NCI-H526 (cell line): ENCODE data around the gene CYGB.

Experiments used
- DNase-seq, 2 experiments: peaks; one replicate each; lab custom pipeline; 2025; lab: John Stamatoyannopoulos, UW

Gene CYGB

DNA sequence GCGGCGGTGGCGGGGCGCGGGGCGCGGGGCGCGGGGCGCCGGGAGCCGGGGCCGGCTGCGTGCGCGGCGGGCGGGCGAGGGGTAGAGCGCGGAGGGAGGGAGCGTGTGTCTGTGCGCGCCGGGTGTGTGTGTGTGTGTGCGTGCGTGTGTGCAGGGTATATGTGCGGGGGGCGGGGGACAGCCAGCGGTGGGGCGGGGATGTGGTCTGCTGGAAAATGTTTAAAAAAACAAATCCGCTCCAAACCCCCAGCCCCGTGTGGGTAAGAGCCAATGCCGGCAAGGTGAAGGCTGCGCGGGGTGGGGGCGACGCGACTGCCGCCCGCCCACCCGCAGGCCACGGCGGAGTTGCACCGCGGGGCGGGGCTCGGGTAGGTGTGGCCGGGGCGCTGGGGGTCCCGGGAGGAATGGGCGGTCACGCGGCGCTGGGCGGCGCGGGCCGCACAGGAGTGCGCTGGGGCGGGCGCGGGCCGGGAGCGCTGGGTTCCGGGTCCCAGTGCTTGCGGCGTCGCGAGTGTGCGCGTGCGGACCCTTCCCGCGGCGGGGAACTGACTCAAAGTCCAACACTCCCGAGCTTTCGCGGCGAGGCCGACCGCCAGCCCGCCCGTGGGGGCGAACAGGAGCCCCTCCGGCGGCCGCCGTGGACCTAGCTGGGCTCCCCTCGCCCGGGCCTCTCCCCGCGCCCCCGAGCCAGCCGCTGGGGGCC lies at the start of gene CYGB:
TSS of gene CYGB (minus strand) at position 132 of the 703 bp plus-strand sequence. CDS start 167 bp downstream, outside the sequence.
- DNase-seq, result no peak

DNA sequence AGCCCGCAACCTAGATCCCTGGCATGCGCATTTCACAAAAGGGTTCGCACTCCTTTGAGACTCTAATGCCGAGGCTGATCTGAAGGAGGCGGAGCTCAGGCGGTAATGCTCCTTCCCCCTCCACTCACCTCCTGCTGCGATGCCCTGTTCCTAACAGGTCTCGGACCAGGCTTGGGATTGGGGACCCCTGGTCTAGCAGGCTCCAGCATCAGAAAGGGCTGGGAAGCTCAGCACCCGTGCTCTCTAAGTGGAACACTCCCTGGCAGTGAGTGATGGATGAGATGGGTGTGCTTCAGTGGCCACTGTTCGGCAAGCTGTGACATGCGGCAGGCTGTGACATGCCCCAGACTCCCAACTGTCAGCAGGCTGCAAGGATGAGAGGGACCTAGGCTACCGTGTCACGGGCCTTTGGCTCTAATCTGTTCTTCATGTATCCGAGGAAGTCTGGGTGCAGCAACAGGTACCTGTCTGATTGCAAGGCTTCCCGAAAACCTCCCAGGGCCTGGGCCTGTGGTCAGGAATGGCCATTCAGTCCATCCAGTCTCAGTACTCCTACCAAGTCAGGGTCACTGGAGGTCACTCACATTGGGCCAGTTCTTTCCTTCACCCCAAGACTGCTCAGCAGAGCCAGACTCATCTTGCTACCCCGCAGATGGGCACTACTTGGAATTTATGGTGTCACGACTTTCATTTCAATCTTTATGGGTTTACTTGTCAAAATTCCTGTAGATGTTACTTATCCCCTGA lies 49.4 kb upstream of the CYGB start:
- peak; percentile 82 to 90 for DNase-seq

DNA sequence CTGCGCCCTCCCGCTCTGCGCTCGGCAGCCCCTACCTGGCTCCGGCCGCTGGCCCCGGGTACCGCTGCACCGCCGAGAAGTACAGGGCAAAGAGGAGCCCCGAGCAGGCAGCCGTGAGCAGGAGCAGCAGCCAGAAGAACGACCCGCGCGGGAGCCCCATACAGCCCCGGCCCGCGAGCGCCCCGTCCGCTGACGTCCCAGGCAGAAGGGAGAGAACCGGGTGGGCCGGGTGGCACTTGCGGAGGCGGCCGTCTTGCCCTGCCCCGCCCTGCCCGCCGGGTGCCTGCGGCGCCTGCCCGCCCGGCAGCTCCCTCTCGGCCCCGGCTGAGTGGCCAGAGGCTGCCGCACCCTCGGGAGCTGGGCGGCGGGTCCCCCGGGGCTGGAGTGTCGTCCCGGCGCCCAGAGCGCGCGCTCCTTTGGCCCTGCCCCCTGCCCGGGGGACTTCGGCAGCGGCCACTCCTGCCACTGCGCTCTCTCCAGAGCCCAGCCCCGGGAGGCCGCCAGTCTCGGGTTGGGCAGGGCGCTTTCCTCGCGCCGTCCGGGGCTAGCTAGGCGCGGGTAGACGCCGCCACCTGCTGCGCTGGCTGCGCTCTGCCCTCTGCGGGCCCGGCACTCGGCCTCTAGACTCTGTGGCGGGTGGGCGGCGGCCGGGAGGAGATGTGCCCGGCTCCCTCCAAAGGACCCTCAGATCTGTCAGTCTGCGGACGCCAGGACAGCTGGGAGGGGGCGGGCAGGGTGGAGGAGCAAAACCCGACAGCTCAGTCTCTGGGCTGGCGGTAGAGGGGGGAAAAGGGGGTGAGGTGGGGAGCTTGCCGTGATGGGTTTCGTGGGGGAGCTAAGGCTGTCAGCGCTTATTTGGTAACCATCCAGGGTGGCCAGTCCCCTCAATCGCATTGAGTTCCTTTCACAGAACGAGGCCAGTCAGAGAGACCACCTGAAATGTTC lies 48.4 kb upstream of the CYGB start, which contains the start of gene ST6GALNAC2:
TSS of gene ST6GALNAC2 (minus strand) at position 212 of the 945 bp plus-strand sequence. CDS start at position 160, 52 bp downstream.
- peak; percentile 11 to 88 for DNase-seq

DNA sequence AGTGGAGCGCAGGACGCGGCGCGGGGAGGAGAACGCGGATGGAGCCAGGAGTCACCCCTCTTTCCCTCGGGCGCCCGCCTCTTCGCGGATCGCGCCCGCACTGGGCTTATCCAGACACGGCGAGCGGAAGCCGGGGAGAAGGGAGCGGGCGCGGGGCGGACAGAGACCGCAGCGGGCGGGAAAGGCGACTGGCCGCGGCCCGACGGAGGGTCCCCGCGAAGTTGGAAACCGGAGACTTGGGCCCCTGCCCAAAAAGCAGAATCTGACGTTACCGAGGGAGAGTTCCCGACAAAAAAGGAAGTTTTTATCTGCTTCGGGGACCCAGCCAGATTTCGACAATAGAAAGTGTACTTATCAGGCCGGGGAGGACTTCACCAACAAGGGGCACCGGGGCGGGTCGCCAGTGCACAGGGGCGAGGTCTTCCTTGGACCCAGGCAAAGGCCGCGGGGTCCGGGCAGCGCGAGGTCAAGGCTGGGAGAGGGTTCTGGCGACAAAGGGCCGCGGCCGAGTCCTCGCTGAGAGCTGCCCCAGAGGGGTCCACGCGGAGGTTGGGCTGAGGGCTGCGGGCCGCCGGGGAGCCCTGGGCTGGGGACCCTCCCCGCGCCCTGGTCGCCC lies 47.6 kb upstream of the CYGB start:
- peak in 1 of 2 experiments; percentile 56 for DNase-seq

DNA sequence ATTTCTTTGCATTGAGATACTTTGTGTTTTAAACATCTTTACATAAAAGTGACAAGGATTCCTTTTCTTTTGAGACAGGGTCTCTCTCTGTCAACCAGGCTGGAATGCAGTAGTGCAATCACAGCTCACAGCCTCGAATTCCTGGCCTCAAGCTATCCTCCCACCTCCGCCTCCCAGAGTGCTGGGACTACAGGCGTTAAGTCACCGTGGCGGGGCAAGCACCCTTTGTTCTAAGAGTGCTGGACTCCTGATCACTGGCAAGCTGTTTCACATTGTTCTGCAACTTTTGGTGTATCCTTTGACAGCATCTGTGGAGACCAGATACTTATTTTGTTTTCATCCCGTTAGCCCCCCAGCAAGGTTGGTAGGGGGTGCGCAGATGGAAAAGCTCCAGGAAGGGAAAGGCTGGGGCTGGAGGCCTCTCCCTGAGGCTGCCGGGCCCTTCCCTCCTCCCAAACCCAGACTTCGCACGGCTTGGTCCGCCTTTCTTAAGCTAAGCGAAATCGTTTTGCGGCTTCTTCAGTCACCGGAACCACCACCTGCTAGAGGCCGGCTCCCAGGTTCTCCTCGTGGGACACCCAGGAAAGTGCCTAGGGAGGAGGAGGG lies 47.0 kb upstream of the CYGB start:
- DNase-seq, result no peak

DNA sequence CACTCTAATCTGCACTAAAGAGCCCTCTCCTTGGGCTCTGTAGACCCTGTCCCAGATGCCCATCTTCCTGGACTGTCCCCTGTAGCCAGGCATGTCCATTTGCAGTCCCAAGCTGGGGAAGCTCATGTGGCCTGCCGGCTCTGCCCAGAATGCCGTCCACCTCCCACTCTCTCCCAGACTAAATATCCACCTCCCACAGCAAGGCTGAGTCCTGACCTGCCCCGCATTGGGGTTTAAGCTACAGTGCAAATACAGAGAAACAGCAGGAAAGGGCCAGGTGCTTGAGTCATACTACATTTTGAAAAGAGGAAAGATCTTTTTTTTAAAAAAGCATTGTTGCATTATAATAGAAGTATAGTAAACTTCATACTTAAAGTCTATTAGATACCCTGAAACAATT lies 45.2 kb upstream of the CYGB start:
- DNase-seq, result no peak

DNA sequence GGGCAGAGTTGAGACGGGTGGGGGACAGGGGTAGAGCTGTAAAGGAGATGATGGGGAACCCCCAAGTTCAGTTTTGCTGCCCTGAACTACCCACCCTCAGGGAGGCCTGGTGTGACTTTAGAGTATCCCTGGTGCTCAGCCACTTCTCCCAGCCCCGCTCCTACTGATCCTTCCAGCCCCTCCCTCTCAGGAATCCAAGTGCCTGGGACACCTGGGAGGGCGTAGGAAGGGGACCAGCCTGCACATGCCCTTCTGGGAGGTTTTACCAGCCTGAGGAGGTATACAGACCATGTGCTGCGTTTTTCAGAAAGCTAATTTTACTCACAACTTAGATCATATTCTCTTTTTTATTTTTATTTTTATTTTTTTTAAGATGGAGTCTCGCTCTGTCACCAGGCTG lies 44.0 kb upstream of the CYGB start:
- DNase-seq, result no peak

DNA sequence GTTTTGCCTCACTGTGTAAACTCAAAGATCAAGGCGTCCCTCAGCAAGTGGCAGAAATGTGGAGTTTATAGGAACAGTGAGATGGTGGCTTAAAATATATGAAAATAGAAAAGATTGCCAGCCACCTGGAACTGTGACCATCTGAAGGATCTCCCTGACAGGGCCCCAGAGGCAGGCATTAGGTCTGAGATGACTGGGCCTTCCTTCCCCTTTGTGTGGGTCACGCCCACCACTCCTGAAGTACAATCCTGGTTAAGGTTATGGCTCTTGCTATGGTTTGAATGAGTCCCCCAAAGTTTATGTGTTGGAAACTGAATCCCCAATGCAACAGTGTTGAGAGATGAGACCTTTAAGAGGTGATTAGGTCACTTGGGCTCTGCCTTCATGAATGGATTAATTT lies 41.8 kb upstream of the CYGB start:
- no peak for DNase-seq

DNA sequence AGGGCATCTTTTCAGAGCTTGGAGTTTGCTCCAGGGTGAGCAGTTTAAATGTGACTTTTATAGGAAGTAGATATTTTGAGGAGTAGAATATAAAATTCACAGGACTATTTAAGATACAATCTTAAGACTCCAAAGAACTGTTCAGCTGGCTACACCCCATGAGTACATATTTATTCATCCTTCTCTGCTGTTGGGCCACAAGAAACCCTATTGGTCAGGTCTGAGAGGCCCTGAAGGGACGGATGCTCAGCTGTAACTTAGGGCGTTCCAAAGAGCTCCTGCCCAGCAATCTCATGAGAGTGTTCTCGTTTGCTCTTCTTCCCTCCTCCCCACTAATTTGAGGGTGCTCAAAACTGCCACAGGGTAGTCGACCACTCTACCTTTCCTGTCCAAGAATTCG lies 40.9 kb upstream of the CYGB start:
- no peak for DNase-seq

DNA sequence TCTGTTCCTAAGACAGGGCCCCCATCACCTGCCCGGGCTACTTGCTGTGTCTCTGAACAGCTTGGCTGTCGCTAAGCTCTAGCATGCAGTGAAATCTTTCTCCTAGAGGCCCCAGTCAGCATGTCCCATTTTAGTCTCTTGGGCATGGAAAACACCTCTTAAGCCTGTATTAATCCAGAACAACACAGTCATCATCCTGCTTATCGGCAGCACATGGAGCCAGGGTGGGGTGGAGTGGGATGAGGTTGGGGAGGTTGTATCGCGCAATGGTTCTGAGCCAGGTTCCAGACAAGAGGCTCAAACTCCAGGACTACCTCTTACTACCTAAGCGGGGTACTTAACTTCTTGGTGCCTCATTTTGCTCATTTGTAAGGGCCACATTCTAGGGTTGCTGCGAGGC lies 40.4 kb upstream of the CYGB start:
- DNase-seq, result no peak

DNA sequence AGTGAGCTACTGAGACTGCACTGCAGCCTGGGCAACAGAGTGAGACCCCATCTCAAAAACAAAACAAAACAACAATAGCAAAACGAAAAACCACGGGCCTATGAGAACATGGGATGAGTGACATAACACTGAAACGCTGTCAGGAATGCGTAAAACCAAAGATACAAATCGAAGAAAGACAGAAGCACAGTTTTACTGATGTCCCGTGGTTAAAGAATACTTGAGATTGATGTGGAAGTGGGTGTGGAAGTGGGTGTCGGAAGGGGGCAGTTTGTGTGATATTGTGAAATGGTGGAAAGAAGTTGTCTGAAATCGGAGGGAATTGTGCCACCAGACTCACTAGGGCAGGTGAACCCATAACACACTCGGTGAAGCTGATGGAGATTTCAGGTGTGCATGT lies 38.7 kb upstream of the CYGB start:
- DNase-seq, result no peak

DNA sequence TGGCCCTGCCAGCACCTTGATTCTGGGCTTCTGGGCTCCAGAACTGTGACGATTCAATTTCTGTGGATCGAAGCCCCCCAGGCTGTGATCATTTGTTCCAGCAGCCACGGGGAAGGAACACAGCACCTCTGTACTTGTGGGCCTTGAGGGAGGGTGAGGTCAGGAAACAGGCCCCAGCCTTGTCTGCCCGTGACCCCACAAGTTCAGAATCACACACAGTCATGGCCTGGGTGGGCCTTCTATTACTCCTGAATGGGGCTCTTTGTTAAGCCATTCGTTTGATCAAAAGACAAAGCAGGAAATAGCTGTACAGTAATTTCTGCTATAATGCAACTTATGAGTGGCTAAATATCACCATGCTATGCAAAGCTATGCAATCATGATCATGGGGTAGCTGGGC lies 38.1 kb upstream of the CYGB start:
- DNase-seq, result no peak

DNA sequence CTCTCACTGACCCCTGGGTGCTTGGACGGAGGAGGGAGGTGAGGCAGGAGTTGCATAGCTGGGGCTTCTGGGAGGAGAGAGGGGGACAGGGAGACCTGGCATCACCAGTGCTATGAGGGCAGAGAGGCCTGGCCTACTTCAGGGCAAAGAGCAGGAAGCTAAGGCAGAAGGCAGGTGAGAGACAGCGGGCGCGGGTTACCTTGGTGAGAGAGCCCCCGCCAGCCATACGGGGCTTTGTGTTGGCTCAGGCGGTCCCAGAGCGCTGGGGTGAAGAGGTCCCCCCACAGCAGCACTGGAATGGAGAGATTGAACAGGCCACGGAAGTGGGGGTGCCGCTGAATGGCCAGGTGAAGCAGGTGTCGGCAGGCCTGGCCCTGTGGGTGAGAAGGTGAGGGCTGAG lies 36.7 kb upstream of the CYGB start:
- DNase-seq, result no peak

DNA sequence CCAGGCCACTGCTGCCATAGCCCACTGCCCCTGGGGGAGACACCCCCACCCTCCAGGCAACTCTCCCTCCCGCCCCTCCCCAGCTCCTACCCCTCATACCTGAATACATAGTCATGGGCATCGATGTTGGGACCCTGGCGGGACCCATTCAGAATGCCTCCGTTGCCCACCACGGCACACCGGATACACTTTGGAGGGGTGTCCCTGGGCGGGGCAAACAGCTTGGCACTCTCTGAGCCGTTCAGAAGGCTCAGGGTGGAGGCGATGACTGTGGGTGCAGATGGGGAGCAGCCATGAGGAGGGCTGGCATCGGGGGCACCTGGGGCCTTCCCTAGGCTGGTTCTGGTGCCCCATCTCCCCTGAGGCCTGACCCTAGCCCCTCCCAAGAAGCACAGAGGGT lies 35.6 kb upstream of the CYGB start:
- no peak for DNase-seq

DNA sequence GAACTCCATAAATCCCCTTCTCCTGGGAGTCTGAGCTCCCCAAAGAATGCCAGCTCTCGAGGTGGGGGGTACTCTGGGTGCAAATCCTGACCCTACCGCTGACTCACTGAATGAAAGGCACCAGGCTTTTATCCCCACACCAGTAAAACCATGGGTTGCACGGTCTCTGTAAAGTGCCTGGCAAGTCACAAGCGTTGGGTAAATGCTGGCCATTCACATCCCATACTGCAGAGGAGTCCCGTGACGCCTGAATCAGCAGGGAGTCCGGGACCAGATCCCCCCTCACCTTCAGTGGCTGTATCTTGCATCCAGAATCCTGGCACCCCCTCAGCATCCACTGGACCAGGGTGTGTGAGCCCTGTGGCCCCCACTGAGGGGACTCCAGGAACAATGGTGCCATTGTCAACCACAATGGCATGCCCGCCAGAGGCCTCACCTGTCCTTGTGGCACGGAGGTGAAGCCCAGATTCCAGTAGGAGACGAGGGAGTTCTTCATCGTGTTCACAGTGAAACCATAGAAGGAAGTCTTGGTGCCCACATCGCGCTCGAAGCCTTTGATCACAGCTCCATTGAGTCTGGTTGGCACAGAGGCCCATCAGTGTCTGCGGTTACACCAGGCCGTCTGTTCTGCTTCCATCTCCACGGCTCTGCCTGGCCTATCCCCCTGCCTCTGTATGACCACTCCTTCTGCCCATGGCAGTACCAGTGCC lies 34.8 kb upstream of the CYGB start:
- no peak for DNase-seq

DNA sequence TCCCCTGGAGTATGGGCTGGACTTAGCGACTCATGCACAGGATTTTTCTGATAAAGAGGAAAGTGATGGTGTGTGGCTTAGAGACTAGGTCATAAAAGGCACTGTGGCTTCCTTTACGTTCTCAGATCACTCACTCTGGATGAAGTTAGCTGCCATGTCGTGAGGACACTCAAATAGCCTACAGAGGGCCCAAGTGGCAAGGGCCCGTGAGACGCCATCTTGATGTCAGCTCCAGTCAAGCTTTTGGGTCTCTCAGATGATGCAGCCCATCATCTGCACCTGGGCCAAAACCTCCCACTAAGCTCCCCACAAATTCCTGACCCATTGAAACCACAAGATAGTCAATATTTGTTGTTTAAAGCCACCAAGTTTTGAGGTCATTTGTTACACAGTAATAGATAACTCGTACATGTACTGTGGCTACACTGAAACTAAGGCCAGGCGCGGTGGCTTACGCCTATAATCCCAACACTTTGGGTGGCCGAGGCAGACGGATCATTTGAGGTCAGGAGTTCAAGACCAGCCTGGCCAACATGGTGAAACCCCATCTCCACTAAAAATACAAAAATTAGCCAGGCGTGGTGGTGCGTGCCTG lies 33.5 kb upstream of the CYGB start:
- no peak for DNase-seq

DNA sequence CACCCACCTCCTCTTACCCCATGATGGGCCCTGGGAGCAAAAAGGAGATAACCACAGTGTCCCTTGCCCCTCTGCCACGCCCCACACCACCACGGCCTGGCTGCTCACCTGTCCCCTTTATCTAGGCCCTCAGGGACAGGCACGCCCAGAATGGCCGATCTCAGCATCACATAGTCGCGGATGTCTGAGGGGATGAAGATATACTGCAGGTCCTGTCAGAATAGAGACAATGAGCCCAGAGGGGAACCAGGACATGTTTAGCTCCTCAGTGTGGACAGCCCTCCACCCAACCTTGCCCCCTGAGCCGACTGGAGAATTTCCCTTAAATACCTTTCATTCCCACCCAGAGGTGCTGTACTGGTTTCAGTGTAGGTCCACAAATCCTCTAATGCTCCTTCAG lies 32.9 kb upstream of the CYGB start:
- DNase-seq, result no peak

DNA sequence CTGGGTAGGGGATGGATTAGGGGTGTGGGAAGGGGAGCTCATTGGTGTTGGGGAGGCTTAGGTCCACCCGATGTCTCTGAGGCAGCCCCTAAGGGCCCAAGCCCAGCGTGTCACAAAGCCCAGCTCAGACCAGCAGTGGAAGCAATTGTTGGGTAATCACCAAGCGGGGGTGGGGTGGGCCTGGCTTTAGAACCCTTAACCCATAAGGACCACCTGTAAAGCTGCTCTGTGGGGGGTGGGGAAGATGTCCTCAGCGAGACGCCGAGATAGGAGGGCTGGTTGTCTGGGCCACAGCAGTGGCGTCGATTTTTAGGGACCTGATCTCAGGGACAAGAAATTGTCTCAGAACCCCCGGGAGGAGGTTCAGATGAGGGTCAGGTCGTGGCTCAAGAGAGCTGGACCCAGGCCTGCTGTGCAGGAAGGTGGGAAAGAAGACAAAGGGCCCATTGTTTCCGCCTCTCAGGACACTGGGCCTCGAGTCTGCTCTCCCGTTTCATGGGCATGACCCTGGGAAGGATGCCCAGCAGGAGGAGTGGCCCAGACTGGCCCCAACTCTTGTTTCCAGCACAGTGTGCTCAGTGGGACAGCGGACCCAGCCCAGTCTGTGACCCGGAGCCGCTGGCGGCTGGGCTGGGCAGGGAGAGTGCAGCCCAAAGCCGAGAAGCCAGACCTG lies 32.2 kb upstream of the CYGB start:
- DNase-seq, result no peak

DNA sequence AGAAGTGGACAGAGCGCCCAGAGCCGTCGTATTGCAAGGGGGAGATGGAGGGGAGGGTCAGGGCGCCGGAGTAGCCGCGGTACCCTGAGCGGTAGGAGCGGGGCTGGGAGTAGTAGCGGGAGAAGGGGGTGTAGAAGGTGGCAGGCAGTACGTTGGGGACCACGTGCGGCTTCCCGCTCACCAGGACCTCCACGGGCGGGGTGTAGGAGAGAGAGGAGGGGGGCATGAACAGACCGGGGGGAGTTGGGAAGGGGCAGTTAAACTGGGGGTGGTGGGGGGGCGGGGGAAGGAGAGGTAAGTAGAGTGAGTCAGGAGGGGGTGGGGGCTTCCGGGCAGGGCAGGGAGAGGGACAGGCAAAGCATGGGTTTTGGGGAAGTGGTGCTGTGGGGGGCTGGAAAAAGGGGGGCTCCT lies 31.3 kb upstream of the CYGB start:
- DNase-seq, result no peak
